SK-N-SH (cell line): Measurements from ENCODE around the gene PPP2R5B. TPM values are rescaled to one million over a fixed set of nuclear protein-coding genes. Genes with fewer than 3 reads are reported as not detected.

Source experiments
- CTCF ChIA-PET: fragments of 300-600, 350-600 bp; formaldehyde crosslinking; extraction: SDS; loops from one replicate; lab custom pipeline; 2021; lab: Yijun Ruan, JAX
- POLR2A ChIA-PET: fragments of 350-600 bp; sonication (Branson Sonifier 250); formaldehyde crosslinking; extraction: SDS; loops from one replicate; lab custom pipeline; 2020; ENCODE audit warnings: antibody characterized with exemption, inconsistent platforms; lab: Yijun Ruan, JAX
- DNase-seq: peaks from one replicate; pipeline ENCODE4 v3.0.0; 2012
- H2AFZ ChIP-seq: fragments of 200-600 bp; sonication (generic); 2 replicates; pipeline ENCODE4 v1.8.1; 2016; ENCODE audit warnings: antibody characterized with exemption, mild to moderate bottlenecking, low read depth
- H3F3A ChIP-seq: fragments of 200-600 bp; sonication (generic); replicated peaks from 2 replicates; pipeline ENCODE3; 2016; ENCODE audit warnings: antibody characterized with exemption, mild to moderate bottlenecking; ENCODE audit not compliant: insufficient read depth
- H3K27ac ChIP-seq, 2 experiments: fragments of 200-500 bp in 1 of 2; fragments of 200-600 bp in 1 of 2; sonication (Bioruptor generic) in 1 of 2; sonication (generic), shearing (Covaris generic) in 1 of 2; 2 replicates each; pipeline versions ENCODE4 v1.5.1 to v1.6.1; 2014 to 2016; ENCODE audit warnings: low read depth in 2 of 2, inconsistent platforms in 1 of 2, low read length in 1 of 2, mild to moderate bottlenecking in 1 of 2, mixed read lengths in 1 of 2
- H3K27me3 ChIP-seq: fragments of 200-600 bp; sonication (generic), shearing (Covaris generic); 2 replicates; pipeline ENCODE4 v1.6.1; 2016; ENCODE audit warnings: mixed run types; ENCODE audit not compliant: insufficient read depth
- H3K36me3 ChIP-seq, 2 experiments: fragments of 200-500 bp in 1 of 2; fragments of 200-600 bp in 1 of 2; sonication (Bioruptor generic) in 1 of 2; sonication (generic) in 1 of 2; replicated peaks in 1 of 2; 2 replicates each; pipeline versions ENCODE3 to v1.5.1; 2014 to 2016; ENCODE audit warnings: low read length in 1 of 2, mild to moderate bottlenecking in 1 of 2; ENCODE audit not compliant: insufficient read depth in 2 of 2, control insufficient read depth in 1 of 2
- H3K4me1 ChIP-seq, 2 experiments: fragments of 200-500 bp in 1 of 2; fragments of 200-600 bp in 1 of 2; sonication (Bioruptor generic) in 1 of 2; sonication (generic), shearing (Covaris generic) in 1 of 2; 2 replicates each; pipeline versions ENCODE4 v1.5.1 to v1.6.1; 2014 to 2016; ENCODE audit warnings: low read depth in 1 of 2, low read length in 1 of 2, mixed run types in 1 of 2; ENCODE audit not compliant: insufficient read depth in 2 of 2, control insufficient read depth in 1 of 2
- H3K4me2 ChIP-seq: fragments of 200-600 bp; sonication (generic), shearing (Covaris generic); 2 replicates; pipeline ENCODE4 v1.6.1; 2017; ENCODE audit warnings: mixed run types
- H3K4me3 ChIP-seq, 2 experiments: fragments of 200-500 bp in 1 of 2; fragments of 200-600 bp in 1 of 2; sonication (Bioruptor generic) in 1 of 2; sonication (generic), shearing (Covaris generic) in 1 of 2; 2 replicates each; pipeline versions ENCODE4 v1.5.1 to v1.8.1; 2014 to 2016; ENCODE audit warnings: low read depth in 2 of 2, inconsistent platforms in 1 of 2, low read length in 1 of 2, mild to moderate bottlenecking in 1 of 2, mixed read lengths in 1 of 2, moderate library complexity in 1 of 2
- H3K79me2 ChIP-seq: fragments of 200-600 bp; sonication (generic); 2 replicates; pipeline ENCODE4 v1.8.1; 2017; ENCODE audit warnings: mild to moderate bottlenecking; ENCODE audit not compliant: insufficient read depth
- H3K9ac ChIP-seq: fragments of 200-600 bp; sonication (generic); 2 replicates; pipeline ENCODE4 v1.6.1; 2017; ENCODE audit warnings: mixed run types
- H3K9me2 ChIP-seq: fragments of 200-600 bp; sonication (generic); 2 replicates; pipeline ENCODE4 v1.6.1; 2017; ENCODE audit warnings: mixed run types
- H3K9me3 ChIP-seq: fragments of 200-600 bp; sonication (generic); 2 replicates; pipeline ENCODE4 v1.6.1; 2017; ENCODE audit warnings: mixed run types, mild to moderate bottlenecking, moderate library complexity
- H4K20me1 ChIP-seq: fragments of 200-600 bp; sonication (generic); 2 replicates; pipeline ENCODE4 v1.6.1; 2017; ENCODE audit warnings: mild to moderate bottlenecking, mixed run types; ENCODE audit not compliant: insufficient read depth
- EP300 ChIP-seq, 2 experiments: IDR thresholded peaks; 2 replicates each; pipeline versions ENCODE4 v1.4.0 to v1.6.1; 2012; ENCODE audit warnings: borderline replicate concordance in 1 of 2, low read depth in 1 of 2, low read length in 1 of 2
- EZH2phosphoT487 ChIP-seq: fragments of 200-600 bp; sonication (generic); IDR thresholded peaks from 2 replicates; pipeline ENCODE4 v1.6.1; 2017; ENCODE audit warnings: low read depth, mixed run types, mild to moderate bottlenecking, antibody characterized with exemption, moderate library complexity, borderline replicate concordance
- FOSL2 ChIP-seq: IDR thresholded peaks from 2 replicates; pipeline ENCODE4 v1.4.0; 2012; ENCODE audit warnings: low read depth, mild to moderate bottlenecking, moderate library complexity, borderline replicate concordance
- FOXJ3 ChIP-seq: sonication (generic); formaldehyde crosslinking; IDR thresholded peaks from 2 replicates; pipeline ENCODE4 v1.5.1; 2020; ENCODE audit warnings: mild to moderate bottlenecking, missing genetic modification reagents
- FOXM1 ChIP-seq: IDR thresholded peaks from 2 replicates; pipeline ENCODE4 v1.4.0; 2012; ENCODE audit warnings: low read depth, mild to moderate bottlenecking
- GABPA ChIP-seq: IDR thresholded peaks from 2 replicates; pipeline ENCODE4 v1.4.0; 2012; ENCODE audit warnings: low read depth, mild to moderate bottlenecking
- MXI1 ChIP-seq: IDR thresholded peaks from 2 replicates; pipeline ENCODE4 v1.6.1; 2012; ENCODE audit warnings: mild to moderate bottlenecking, low read depth, low read length, improper control_type of control experiment
- NRF1 ChIP-seq: IDR thresholded peaks from 2 replicates; pipeline ENCODE4 v1.6.1; 2012; ENCODE audit warnings: low read depth, mild to moderate bottlenecking, low read length
- RAD21 ChIP-seq: IDR thresholded peaks from 2 replicates; pipeline ENCODE4 v1.6.1; 2012; ENCODE audit warnings: mild to moderate bottlenecking, low read length
- RCOR1 ChIP-seq: fragments of 150-350 bp; IDR thresholded peaks from 2 replicates; pipeline ENCODE4 v1.6.1; 2017; ENCODE audit warnings: antibody characterized with exemption, low read length
- RXRA ChIP-seq: IDR thresholded peaks from 2 replicates; pipeline ENCODE4 v1.4.0; 2012; ENCODE audit warnings: low read depth, mild to moderate bottlenecking, borderline replicate concordance
- SIN3A ChIP-seq: IDR thresholded peaks from 2 replicates; pipeline ENCODE4 v1.6.1; 2012; ENCODE audit warnings: low read depth, mild to moderate bottlenecking, low read length, moderate library complexity, borderline replicate concordance
- TEAD4 ChIP-seq: IDR thresholded peaks from 2 replicates; pipeline ENCODE4 v1.4.0; 2012; ENCODE audit warnings: mild to moderate bottlenecking, borderline replicate concordance; ENCODE audit not compliant: insufficient read depth
- WGBS: methylation state at CpG from one replicate; pipeline ENCODE4 v1.1.6; 2017; ENCODE audit warnings: low lambda C conversion rate; 5-methylcytosine and 5-hydroxymethylcytosine counted together
- polyA plus RNA-seq, 3 experiments: library from polyadenylated mRNA; depleted of rRNA; stranded (reverse); fragments of >200 nt; gene quantifications; 2 replicates each; pipeline ENCODE4 v1.2.3, GENCODE V29; 2012
- TF ChIP-seq, protein P1 (sequence below): fragments of 150-350 bp; IDR thresholded peaks from 2 replicates; pipeline ENCODE4 v1.6.1; 2017; ENCODE audit warnings: antibody characterized with exemption, low read length, low read depth, borderline replicate concordance
- TF ChIP-seq, protein P2 (sequence below): IDR thresholded peaks from 2 replicates; pipeline ENCODE4 v1.4.0; 2012; ENCODE audit warnings: low read depth, borderline replicate concordance
- TF ChIP-seq, protein P3 (sequence below): IDR thresholded peaks from 2 replicates; pipeline ENCODE4 v1.4.0; 2012; ENCODE audit warnings: low read depth
- TF ChIP-seq, protein P4 (sequence below): IDR thresholded peaks from 2 replicates; pipeline ENCODE4 v1.6.1; 2012; ENCODE audit warnings: mild to moderate bottlenecking, low read depth, low read length, moderate library complexity
- TF ChIP-seq, protein P5 (sequence below): IDR thresholded peaks from 2 replicates; pipeline ENCODE4; 2012

PPP2R5B gene
- polyA plus RNA-seq, 1 of the 3 experiments (the other 2 are of a cell fraction), result 15.1 TPM

DNA sequence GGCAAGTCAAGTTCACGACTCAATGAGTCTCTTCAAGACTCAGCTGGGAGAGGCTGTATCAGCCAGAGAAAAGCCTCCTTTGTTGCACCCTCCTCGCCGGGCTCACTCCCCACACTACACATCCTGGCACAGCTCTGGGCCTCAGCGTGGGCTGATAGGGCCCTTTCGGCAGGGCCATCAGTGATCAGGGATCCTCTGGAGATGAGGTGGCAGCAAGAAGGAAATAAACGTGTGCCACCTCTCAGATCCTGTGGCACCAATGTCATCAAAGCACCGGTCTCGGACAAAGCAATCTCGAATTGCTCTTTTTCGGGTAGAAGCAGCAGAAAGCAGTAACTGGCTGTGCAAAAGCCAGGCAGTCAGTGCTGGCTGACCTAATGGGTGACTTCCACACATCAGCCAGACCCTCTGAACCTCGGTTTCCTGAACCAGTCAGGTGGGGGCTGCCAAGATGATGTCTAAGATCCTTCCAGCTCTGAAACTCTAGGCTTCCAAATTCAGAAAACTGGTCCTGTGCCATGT lies 48.2 kb upstream of the PPP2R5B start:
- Histone ChIP-seq H2AFZ (no peak overlapping the region), H3K4me3 (peak overlapping the region; percentile 95 to 96; a peak in 3 of 4 replicates), H3K9me3 (no peaks in the 10 kb centered on the region), H3K27me3 (no peaks in the 10 kb centered on the region), H3K27ac (peak overlapping the region; percentile 38 to 61; a peak in 2 of 4 replicates), H3F3A (no peaks in the 10 kb centered on the region), H4K20me1 (peaks cover 44% of the 10 kb centered on the region), H3K9me2 (no peaks in the 10 kb centered on the region), H3K9ac (peak overlapping the region; percentile 82), H3K4me1 (peaks cover 7 to 30% of the 10 kb centered on the region in 2 experiments; a peak in 3 of 4 replicates), H3K4me2 (peak overlapping the region; percentile 92), H3K79me2 (peaks cover 70% of the 10 kb centered on the region), H3K36me3 (peaks cover 22 to 26% of the 10 kb centered on the region in 2 experiments)
- ChIA-PET POLR2A (no interaction called here), CTCF (interaction anchor here (0.5 to 26.7 kb wide), 8 partner anchors 9 to 427 kb away, joined by 3 to 530 read pairs (median 10); partner anchors contain the start of genes ARL2 and CDC42BPG)
- 87% methylated on average over 7 of the region's 11 CpGs for WGBS
- TF ChIP-seq MXI1 (no peak), FOSL2 (no peak), RXRA (no peak), TEAD4 (no peak), RCOR1 (no peak), EZH2phosphoT487 (no peak), SIN3A (no peak), EP300 (IDR thresholded peaks at IDR 0.05; ENCODE audit: borderline replicate concordance in 1 of 2, low read depth in 1 of 2, low read length in 1 of 2) (no peak), NRF1 (no peak), FOXM1 (no peak), GABPA (no peak), FOXJ3 (CRISPR knock-in tag) (no peak), RAD21 (no peak)
- TF ChIP-seq, protein P1, sequence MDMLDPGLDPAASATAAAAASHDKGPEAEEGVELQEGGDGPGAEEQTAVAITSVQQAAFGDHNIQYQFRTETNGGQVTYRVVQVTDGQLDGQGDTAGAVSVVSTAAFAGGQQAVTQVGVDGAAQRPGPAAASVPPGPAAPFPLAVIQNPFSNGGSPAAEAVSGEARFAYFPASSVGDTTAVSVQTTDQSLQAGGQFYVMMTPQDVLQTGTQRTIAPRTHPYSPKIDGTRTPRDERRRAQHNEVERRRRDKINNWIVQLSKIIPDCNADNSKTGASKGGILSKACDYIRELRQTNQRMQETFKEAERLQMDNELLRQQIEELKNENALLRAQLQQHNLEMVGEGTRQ, result no peak
- TF ChIP-seq, protein P2, sequence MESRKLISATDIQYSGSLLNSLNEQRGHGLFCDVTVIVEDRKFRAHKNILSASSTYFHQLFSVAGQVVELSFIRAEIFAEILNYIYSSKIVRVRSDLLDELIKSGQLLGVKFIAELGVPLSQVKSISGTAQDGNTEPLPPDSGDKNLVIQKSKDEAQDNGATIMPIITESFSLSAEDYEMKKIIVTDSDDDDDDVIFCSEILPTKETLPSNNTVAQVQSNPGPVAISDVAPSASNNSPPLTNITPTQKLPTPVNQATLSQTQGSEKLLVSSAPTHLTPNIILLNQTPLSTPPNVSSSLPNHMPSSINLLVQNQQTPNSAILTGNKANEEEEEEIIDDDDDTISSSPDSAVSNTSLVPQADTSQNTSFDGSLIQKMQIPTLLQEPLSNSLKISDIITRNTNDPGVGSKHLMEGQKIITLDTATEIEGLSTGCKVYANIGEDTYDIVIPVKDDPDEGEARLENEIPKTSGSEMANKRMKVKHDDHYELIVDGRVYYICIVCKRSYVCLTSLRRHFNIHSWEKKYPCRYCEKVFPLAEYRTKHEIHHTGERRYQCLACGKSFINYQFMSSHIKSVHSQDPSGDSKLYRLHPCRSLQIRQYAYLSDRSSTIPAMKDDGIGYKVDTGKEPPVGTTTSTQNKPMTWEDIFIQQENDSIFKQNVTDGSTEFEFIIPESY, result no peak
- TF ChIP-seq, protein P3, sequence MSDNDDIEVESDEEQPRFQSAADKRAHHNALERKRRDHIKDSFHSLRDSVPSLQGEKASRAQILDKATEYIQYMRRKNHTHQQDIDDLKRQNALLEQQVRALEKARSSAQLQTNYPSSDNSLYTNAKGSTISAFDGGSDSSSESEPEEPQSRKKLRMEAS, result no peak
- TF ChIP-seq, protein P4, sequence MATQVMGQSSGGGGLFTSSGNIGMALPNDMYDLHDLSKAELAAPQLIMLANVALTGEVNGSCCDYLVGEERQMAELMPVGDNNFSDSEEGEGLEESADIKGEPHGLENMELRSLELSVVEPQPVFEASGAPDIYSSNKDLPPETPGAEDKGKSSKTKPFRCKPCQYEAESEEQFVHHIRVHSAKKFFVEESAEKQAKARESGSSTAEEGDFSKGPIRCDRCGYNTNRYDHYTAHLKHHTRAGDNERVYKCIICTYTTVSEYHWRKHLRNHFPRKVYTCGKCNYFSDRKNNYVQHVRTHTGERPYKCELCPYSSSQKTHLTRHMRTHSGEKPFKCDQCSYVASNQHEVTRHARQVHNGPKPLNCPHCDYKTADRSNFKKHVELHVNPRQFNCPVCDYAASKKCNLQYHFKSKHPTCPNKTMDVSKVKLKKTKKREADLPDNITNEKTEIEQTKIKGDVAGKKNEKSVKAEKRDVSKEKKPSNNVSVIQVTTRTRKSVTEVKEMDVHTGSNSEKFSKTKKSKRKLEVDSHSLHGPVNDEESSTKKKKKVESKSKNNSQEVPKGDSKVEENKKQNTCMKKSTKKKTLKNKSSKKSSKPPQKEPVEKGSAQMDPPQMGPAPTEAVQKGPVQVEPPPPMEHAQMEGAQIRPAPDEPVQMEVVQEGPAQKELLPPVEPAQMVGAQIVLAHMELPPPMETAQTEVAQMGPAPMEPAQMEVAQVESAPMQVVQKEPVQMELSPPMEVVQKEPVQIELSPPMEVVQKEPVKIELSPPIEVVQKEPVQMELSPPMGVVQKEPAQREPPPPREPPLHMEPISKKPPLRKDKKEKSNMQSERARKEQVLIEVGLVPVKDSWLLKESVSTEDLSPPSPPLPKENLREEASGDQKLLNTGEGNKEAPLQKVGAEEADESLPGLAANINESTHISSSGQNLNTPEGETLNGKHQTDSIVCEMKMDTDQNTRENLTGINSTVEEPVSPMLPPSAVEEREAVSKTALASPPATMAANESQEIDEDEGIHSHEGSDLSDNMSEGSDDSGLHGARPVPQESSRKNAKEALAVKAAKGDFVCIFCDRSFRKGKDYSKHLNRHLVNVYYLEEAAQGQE, result no peak
- TF ChIP-seq, protein P5, sequence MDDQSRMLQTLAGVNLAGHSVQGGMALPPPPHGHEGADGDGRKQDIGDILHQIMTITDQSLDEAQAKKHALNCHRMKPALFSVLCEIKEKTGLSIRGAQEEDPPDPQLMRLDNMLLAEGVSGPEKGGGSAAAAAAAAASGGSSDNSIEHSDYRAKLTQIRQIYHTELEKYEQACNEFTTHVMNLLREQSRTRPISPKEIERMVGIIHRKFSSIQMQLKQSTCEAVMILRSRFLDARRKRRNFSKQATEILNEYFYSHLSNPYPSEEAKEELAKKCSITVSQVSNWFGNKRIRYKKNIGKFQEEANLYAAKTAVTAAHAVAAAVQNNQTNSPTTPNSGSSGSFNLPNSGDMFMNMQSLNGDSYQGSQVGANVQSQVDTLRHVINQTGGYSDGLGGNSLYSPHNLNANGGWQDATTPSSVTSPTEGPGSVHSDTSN, result no peak
- DNase-seq, result no peak
